ENCODE measurements around the gene ACTR3. TPM values are rescaled to one million over a fixed set of nuclear protein-coding genes. Genes with fewer than 3 reads are reported as not detected.

The ACTR3 gene
- total RNA-seq, 1 experiment from 2014 or later, result 180 TPM

GRCh38 chr2:113962692-113963480 lies 73.0 kb downstream of the ACTR3 start:
- Histone ChIP-seq H2BK20ac (ENCODE audit: low read depth, low read length, poor library complexity, severe bottlenecking) (no peak overlapping the region), H2BK12ac (ENCODE audit: insufficient read length, low read depth, low read length) (no peak overlapping the region), H3K79me1 (ENCODE audit: insufficient read depth, low read depth, low read length, poor library complexity, severe bottlenecking) (no peaks in the 10 kb centered on the region), H3K27ac (ENCODE audit: insufficient read length, low read depth, low read length) (no peak overlapping the region), H2BK120ac (ENCODE audit: low read depth, low read length, poor library complexity, severe bottlenecking) (no peak overlapping the region), H2BK15ac (ENCODE audit: low read depth, low read length) (no peak overlapping the region), H2AK5ac (ENCODE audit: insufficient read length, low read length) (no peak overlapping the region), H2AFZ (ENCODE audit: low read length) (no peak overlapping the region), H4K8ac (replicated peaks; ENCODE audit: insufficient read length, low read depth, low read length) (no peak overlapping the region), H2BK5ac (ENCODE audit: insufficient read length, low read length) (no peak overlapping the region), H3K9ac (ENCODE audit: extremely low read depth, insufficient read length, low read length) (no peak overlapping the region), H3K4me2 (ENCODE audit: insufficient read depth, insufficient read length, low read length) (no peak overlapping the region), H3K27me3 (ENCODE audit: insufficient read depth, low read length) (no peaks in the 10 kb centered on the region), H3K4ac (ENCODE audit: low read depth, low read length) (no peak overlapping the region), H3K23ac (ENCODE audit: insufficient read length, low read depth, low read length) (no peak overlapping the region), H3K14ac (ENCODE audit: insufficient read depth, low read length) (no peak overlapping the region), H3K18ac (ENCODE audit: insufficient read length, low read depth, low read length) (no peak overlapping the region), H4K5ac (ENCODE audit: insufficient read length, low read depth, low read length) (no peak overlapping the region), H3K56ac (ENCODE audit: insufficient read length, low read depth, low read length) (no peak overlapping the region), H3T11ph (ENCODE audit: low read length) (no peak overlapping the region), H3K23me2 (ENCODE audit: insufficient read length, low read depth, low read length, poor library complexity, severe bottlenecking) (no peaks in the 10 kb centered on the region), H3K4me1 (ENCODE audit: insufficient read depth, low read length) (no peaks in the 10 kb centered on the region), H3K9me3 (ENCODE audit: control insufficient read depth, low read depth, low read length) (no peaks in the 10 kb centered on the region), H4K20me1 (ENCODE audit: control insufficient read depth, insufficient read depth, insufficient read length) (no peaks in the 10 kb centered on the region), H3K79me2 (ENCODE audit: insufficient read depth, low read length) (no peaks in the 10 kb centered on the region), H4K91ac (ENCODE audit: insufficient read length, low read depth, low read length) (no peak overlapping the region)
- Mint-ChIP-seq H3K27me3 (ENCODE audit: low read depth) (no peaks in the 10 kb centered on the region), H3K36me3 (ENCODE audit: insufficient read depth in 1 of 3, low read depth in 3 of 3) (no peaks in the 10 kb centered on the region), H3K4me1 (no peaks in the 10 kb centered on the region), H3K9me3 (no peaks in the 10 kb centered on the region), H3K4me3 (no peak overlapping the region), H3K27ac (no peak overlapping the region; a peak in 1 of 7 replicates)
- WGBS (ENCODE audit: extremely low coverage, insufficient read length, low lambda C conversion rate), result no CpG with 5 or more reads among the region's 4 CpGs
- DNase-seq, result no peak
- no peak for TF ChIP-seq CTCF (conservative IDR thresholded peaks at IDR 0.05)
